Osteoblast (primary cell): Measurements from ENCODE around the gene OR6K3. TPM values are rescaled to one million over a fixed set of nuclear protein-coding genes. Genes with fewer than 3 reads are reported as not detected.
"Not testable (repeated sequence)": the region's sequence is repeated elsewhere in the genome, so short reads cannot be mapped to it uniquely, and the experiment has no call there.

ENCODE experiments used
- DNase-seq: peaks from one replicate; pipeline ENCODE4 v3.0.0; 2011; ENCODE audit warnings: low spot score, mixed read lengths; ENCODE audit not compliant: insufficient read length; ENCODE audit errors: missing footprints
- H2AFZ ChIP-seq: 2 replicates; pipeline ENCODE4 v1.6.0; 2011; ENCODE audit warnings: mild to moderate bottlenecking, low read length
- H3K27ac ChIP-seq: 2 replicates; pipeline ENCODE4 v1.5.1; 2011; ENCODE audit warnings: mild to moderate bottlenecking, low read depth, low read length, moderate library complexity
- H3K27me3 ChIP-seq: 2 replicates; pipeline ENCODE4 v1.6.0; 2012; ENCODE audit warnings: mild to moderate bottlenecking, control low read depth, inconsistent platforms, low read length, moderate library complexity; ENCODE audit not compliant: insufficient read depth
- H3K36me3 ChIP-seq: 2 replicates; pipeline ENCODE4 v1.5.1; 2011; ENCODE audit warnings: mild to moderate bottlenecking, low read length, control low read depth, moderate library complexity; ENCODE audit not compliant: insufficient read depth
- H3K4me1 ChIP-seq: 2 replicates; pipeline ENCODE4 v1.5.1; 2011; ENCODE audit warnings: mild to moderate bottlenecking, low read length, control low read depth, moderate library complexity; ENCODE audit not compliant: insufficient read depth
- H3K4me2 ChIP-seq: 2 replicates; pipeline ENCODE4 v1.6.0; 2011; ENCODE audit warnings: mild to moderate bottlenecking, low read length; ENCODE audit not compliant: insufficient read depth
- H3K4me3 ChIP-seq: fragments of 200-600 bp; sonication (generic); 3 replicates; pipeline ENCODE4 v1.5.1; 2012; ENCODE audit warnings: mild to moderate bottlenecking, low read length, inconsistent platforms; ENCODE audit not compliant: insufficient read depth
- H3K79me2 ChIP-seq: 2 replicates; pipeline ENCODE4 v1.6.0; 2012; ENCODE audit warnings: mild to moderate bottlenecking, low read length, control low read depth, inconsistent platforms; ENCODE audit not compliant: insufficient read depth
- H3K9me3 ChIP-seq: 2 replicates; pipeline ENCODE4 v1.5.1; 2011; ENCODE audit warnings: low read depth, low read length, control low read depth
- H4K20me1 ChIP-seq: 2 replicates; pipeline ENCODE4 v1.6.0; 2012; ENCODE audit warnings: mild to moderate bottlenecking, low read length, control low read depth; ENCODE audit not compliant: insufficient read depth
- total RNA-seq: library from RNA; depleted of rRNA; stranded (reverse); fragments of >200 nt; gene quantifications from 2 replicates; pipeline ENCODE4 v1.2.3, GENCODE V29; 2012
- TF ChIP-seq, protein P1 (sequence below): IDR thresholded peaks from 2 replicates; pipeline ENCODE4 v1.5.1; 2011; ENCODE audit warnings: mild to moderate bottlenecking, low read depth, low read length, moderate library complexity; ENCODE audit errors: extremely low read depth

Gene OR6K3
- total RNA-seq, 1 donor, result not detected

DNA sequence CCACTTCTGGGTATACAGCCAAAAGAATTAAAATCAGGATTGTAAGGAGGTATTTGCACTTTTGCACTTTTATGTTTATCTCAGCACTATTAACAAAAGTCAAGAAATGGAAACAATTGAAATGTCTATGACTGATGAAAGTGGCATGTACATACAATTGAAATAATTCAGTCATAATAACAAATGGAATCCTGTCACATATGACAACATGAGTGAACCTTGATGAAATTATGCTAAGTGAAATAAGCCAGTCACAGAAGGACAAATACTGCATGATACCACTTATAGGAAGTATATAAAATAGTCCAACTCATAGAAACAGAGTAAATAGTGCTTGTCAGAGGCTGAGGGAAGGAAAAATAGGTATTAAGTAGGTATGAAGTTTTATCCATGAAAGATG, 30.6 kb downstream of the OR6K3 start:
- no peaks in the 10 kb centered on the region for H4K20me1 ChIP-seq
- no peaks in the 10 kb centered on the region for H3K4me1 ChIP-seq
- DNase-seq, result no peak
- H3K4me2 ChIP-seq, result no peak overlapping the region
- H3K27ac ChIP-seq, result no peak overlapping the region
- no peak overlapping the region for H2AFZ ChIP-seq
- TF ChIP-seq, protein P1, sequence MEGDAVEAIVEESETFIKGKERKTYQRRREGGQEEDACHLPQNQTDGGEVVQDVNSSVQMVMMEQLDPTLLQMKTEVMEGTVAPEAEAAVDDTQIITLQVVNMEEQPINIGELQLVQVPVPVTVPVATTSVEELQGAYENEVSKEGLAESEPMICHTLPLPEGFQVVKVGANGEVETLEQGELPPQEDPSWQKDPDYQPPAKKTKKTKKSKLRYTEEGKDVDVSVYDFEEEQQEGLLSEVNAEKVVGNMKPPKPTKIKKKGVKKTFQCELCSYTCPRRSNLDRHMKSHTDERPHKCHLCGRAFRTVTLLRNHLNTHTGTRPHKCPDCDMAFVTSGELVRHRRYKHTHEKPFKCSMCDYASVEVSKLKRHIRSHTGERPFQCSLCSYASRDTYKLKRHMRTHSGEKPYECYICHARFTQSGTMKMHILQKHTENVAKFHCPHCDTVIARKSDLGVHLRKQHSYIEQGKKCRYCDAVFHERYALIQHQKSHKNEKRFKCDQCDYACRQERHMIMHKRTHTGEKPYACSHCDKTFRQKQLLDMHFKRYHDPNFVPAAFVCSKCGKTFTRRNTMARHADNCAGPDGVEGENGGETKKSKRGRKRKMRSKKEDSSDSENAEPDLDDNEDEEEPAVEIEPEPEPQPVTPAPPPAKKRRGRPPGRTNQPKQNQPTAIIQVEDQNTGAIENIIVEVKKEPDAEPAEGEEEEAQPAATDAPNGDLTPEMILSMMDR, result no peak
- no peaks in the 10 kb centered on the region for H3K36me3 ChIP-seq
- H3K9me3 ChIP-seq, result no peaks in the 10 kb centered on the region
- no peak overlapping the region for H3K4me3 ChIP-seq
- no peaks in the 10 kb centered on the region for H3K79me2 ChIP-seq
- no peaks in the 10 kb centered on the region for H3K27me3 ChIP-seq

DNA sequence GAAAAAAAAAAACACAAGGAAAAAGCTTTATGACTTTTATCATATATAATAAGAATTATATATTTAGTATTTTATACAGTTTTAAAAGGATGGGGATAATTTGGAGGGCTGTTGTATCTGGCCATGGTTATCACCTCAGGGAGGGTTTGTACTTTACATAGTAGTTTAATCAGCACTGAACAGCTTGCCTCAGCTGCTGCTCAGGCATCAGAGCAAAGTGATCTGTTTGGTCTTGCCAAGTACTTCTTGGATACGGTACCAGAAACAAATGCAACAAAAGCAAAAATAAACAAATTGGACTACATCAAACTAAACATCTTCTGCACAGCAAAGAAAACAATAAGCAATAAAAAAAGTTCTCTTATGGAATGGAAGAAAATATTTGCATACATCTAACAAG, 31.4 kb downstream of the OR6K3 start:
- no peak overlapping the region for H3K4me2 ChIP-seq
- TF ChIP-seq, protein P1, result no peak
- no peaks in the 10 kb centered on the region for H3K36me3 ChIP-seq
- no peaks in the 10 kb centered on the region for H3K27me3 ChIP-seq
- no peaks in the 10 kb centered on the region for H3K9me3 ChIP-seq
- no peak overlapping the region for H3K27ac ChIP-seq
- no peaks in the 10 kb centered on the region for H4K20me1 ChIP-seq
- no peaks in the 10 kb centered on the region for H3K79me2 ChIP-seq
- H2AFZ ChIP-seq, result no peak overlapping the region
- no peak for DNase-seq
- H3K4me1 ChIP-seq, result no peaks in the 10 kb centered on the region
- no peak overlapping the region for H3K4me3 ChIP-seq

DNA sequence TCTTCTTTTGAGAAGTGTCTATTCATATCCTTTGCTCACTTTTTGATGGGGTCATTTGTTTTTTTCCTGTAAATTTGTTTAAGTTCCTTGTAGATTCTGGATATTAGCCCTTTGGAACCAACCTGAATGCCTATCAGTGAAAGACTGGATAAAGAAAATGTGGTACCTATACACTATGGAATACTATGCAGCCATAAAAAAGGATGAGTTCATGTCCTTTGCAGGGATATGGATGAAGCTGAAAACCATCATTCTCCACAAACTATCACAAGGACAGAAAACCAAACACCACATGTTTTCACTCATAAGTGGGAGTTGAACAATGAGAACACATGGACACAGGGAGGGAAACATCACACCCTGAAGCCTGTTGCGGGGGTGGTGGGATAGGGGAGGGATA, 32.2 kb downstream of the OR6K3 start:
- H2AFZ ChIP-seq, H3K4me1 ChIP-seq, H3K9me3 ChIP-seq, H3K27ac ChIP-seq, H3K4me2 ChIP-seq, H3K27me3 ChIP-seq, H3K4me3 ChIP-seq, H3K36me3 ChIP-seq, H4K20me1 ChIP-seq, DNase-seq, H3K79me2 ChIP-seq: not testable (repeated sequence)

DNA sequence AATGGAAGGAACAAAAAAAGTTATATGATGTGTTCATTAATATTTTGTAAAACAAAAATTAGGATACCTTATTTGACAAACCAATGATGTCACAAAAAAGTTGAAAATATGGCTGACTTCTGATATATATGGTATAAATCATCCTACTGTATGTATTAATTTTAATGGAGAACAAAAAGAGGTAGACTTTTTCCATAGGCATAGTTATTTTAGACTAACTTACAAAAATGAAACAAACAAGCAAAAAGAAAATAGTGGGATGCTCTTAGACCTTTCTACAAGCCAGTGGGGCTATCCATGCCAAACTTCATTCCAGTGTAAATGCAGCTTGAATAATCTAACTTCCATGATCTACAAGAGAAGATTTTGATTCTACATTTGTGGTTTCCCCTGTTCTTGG, 33.5 kb downstream of the OR6K3 start:
- TF ChIP-seq, protein P1, result no peak
- H2AFZ ChIP-seq, result no peak overlapping the region
- no peak overlapping the region for H3K4me2 ChIP-seq
- no peaks in the 10 kb centered on the region for H3K4me1 ChIP-seq
- DNase-seq, result no peak
- no peak overlapping the region for H3K27ac ChIP-seq
- H3K27me3 ChIP-seq, result no peaks in the 10 kb centered on the region
- H4K20me1 ChIP-seq, result no peaks in the 10 kb centered on the region
- H3K79me2 ChIP-seq, result no peaks in the 10 kb centered on the region
- H3K36me3 ChIP-seq, result no peaks in the 10 kb centered on the region
- no peaks in the 10 kb centered on the region for H3K9me3 ChIP-seq
- H3K4me3 ChIP-seq, result no peak overlapping the region
